H1 (cell line): ENCODE measurements around the gene CCDC185. TPM values are rescaled to one million over a fixed set of nuclear protein-coding genes. Genes with fewer than 3 reads are reported as not detected.

Source experiments
- CTCF ChIA-PET: fragments of 300-600 bp; sonication (Branson Sonifier 250); formaldehyde crosslinking; loops from one replicate; lab custom pipeline; 2021; ENCODE audit not compliant: partially characterized antibody; lab: Charles Lee
- POLR2A ChIA-PET: fragments of 300-600 bp; sonication (Branson Sonifier 250); formaldehyde crosslinking; loops from one replicate; lab custom pipeline; 2021; ENCODE audit warnings: inconsistent platforms; ENCODE audit not compliant: partially characterized antibody; lab: Charles Lee
- DNase-seq, 2 experiments: peaks; one replicate each; pipeline versions ENCODE4 v3.0.0 to v3.0.0-alpha.2; 2010 to 2022; ENCODE audit warnings: low spot score in 2 of 2, low read depth in 1 of 2, mixed read lengths in 1 of 2
- FAIRE-seq: peaks from 2 replicates; lab custom pipeline; 2011; peaks lifted over from hg19 to GRCh38; lab: Jason Lieb, UNC
- H2AFZ ChIP-seq: 2 replicates; pipeline ENCODE4 v1.8.1; 2012; ENCODE audit warnings: low read length, inconsistent platforms
- H2AK5ac ChIP-seq: 2 replicates; pipeline ENCODE4 v1.6.1; 2013; ENCODE audit warnings: low read depth, low read length
- H2BK120ac ChIP-seq: replicated peaks from 2 replicates; pipeline ENCODE3; 2013; ENCODE audit warnings: low read depth, low read length, inconsistent platforms
- H2BK12ac ChIP-seq: 2 replicates; pipeline ENCODE4 v1.6.1; 2013; ENCODE audit warnings: low read depth, low read length
- H2BK15ac ChIP-seq: 2 replicates; pipeline ENCODE4 v1.6.1; 2013; ENCODE audit warnings: low read length
- H2BK20ac ChIP-seq: 2 replicates; pipeline ENCODE4 v1.6.1; 2013; ENCODE audit warnings: low read length
- H2BK5ac ChIP-seq: 2 replicates; pipeline ENCODE4 v1.6.1; 2013; ENCODE audit warnings: low read depth, low read length
- H3K14ac ChIP-seq: 2 replicates; pipeline ENCODE4 v1.6.1; 2013; ENCODE audit warnings: inconsistent platforms; ENCODE audit not compliant: insufficient read length
- H3K18ac ChIP-seq: 2 replicates; pipeline ENCODE4 v1.6.1; 2013; ENCODE audit warnings: low read length; ENCODE audit errors: extremely low read depth
- H3K23ac ChIP-seq: 2 replicates; pipeline ENCODE4 v1.6.1; 2013; ENCODE audit warnings: inconsistent platforms; ENCODE audit not compliant: insufficient read length
- H3K23me2 ChIP-seq: 2 replicates; pipeline ENCODE4 v1.6.1; 2013; ENCODE audit warnings: low read depth, low read length
- H3K27ac ChIP-seq: 2 replicates; pipeline ENCODE4 v1.6.1; 2011; ENCODE audit warnings: low read depth, low read length, inconsistent platforms
- H3K27me3 ChIP-seq, 4 experiments: replicated peaks in 1 of 4; 1 replicate in 1 of 4; 2 replicates in 3 of 4; pipeline versions ENCODE4 v1.6.1 to v1.8.1; 2011 to 2013; ENCODE audit warnings: low read length in 3 of 4, mild to moderate bottlenecking in 3 of 4, inconsistent platforms in 2 of 4, mixed read lengths in 2 of 4, moderate library complexity in 1 of 4; ENCODE audit not compliant: control insufficient read depth in 3 of 4, insufficient read depth in 3 of 4; ENCODE audit errors: extremely low read depth in 1 of 4
- H3K36me3 ChIP-seq, 4 experiments: 2 replicates each; pipeline versions ENCODE4 v1.6.1 to v1.8.1; 2011 to 2013; ENCODE audit warnings: mild to moderate bottlenecking in 4 of 4, low read length in 3 of 4, moderate library complexity in 2 of 4, control low read depth in 1 of 4, inconsistent platforms in 1 of 4; ENCODE audit not compliant: insufficient read depth in 4 of 4, control insufficient read depth in 2 of 4
- H3K4ac ChIP-seq: replicated peaks from 2 replicates; pipeline ENCODE3; 2013; ENCODE audit warnings: low read length, low read depth, mixed read lengths, inconsistent platforms; ENCODE audit not compliant: insufficient read length
- H3K4me1 ChIP-seq, 4 experiments: replicated peaks in 1 of 4; 1 replicate in 1 of 4; 2 replicates in 3 of 4; pipeline versions ENCODE4 v1.6.1 to v1.8.1; 2011 to 2013; ENCODE audit warnings: low read length in 3 of 4, inconsistent platforms in 2 of 4, mixed read lengths in 1 of 4; ENCODE audit not compliant: insufficient read depth in 4 of 4, control insufficient read depth in 3 of 4
- H3K4me2 ChIP-seq, 2 experiments: 2 replicates each; pipeline versions ENCODE4 v1.6.1 to v1.8.1; 2011 to 2013; ENCODE audit warnings: low read depth in 2 of 2, low read length in 2 of 2, control low read depth in 1 of 2, inconsistent platforms in 1 of 2, mild to moderate bottlenecking in 1 of 2; ENCODE audit not compliant: insufficient read depth in 1 of 2
- H3K4me3 ChIP-seq, 4 experiments: fragments of 200-600, 300-600 bp in 1 of 4; sonication (generic), shearing (Covaris generic), sonication (Bioruptor Twin) in 1 of 4; 2 replicates each; pipeline versions ENCODE4 v1.5.1 to v1.8.1; 2011 to 2016; ENCODE audit warnings: low read length in 4 of 4, low read depth in 3 of 4, control low read depth in 2 of 4, inconsistent platforms in 2 of 4, mild to moderate bottlenecking in 2 of 4, mixed read lengths in 1 of 4, moderate library complexity in 1 of 4; ENCODE audit not compliant: insufficient read depth in 2 of 4; ENCODE audit errors: extremely low read depth in 1 of 4
- H3K56ac ChIP-seq: replicated peaks from 2 replicates; pipeline ENCODE3; 2013; ENCODE audit warnings: low read depth, mild to moderate bottlenecking, mixed read lengths, low read length, inconsistent platforms; ENCODE audit not compliant: insufficient read length
- H3K79me1 ChIP-seq: 2 replicates; pipeline ENCODE4 v1.6.1; 2013; ENCODE audit warnings: low read depth, low read length, control low read depth
- H3K79me2 ChIP-seq, 2 experiments: 2 replicates each; pipeline versions ENCODE4 v1.6.1 to v1.8.1; 2012 to 2013; ENCODE audit warnings: low read length in 2 of 2, mild to moderate bottlenecking in 2 of 2, inconsistent platforms in 1 of 2; ENCODE audit not compliant: insufficient read depth in 2 of 2, control insufficient read depth in 1 of 2
- H3K9ac ChIP-seq, 4 experiments: replicated peaks in 1 of 4; 1 replicate in 1 of 4; 2 replicates in 3 of 4; pipeline versions ENCODE4 v1.6.1 to v1.8.1; 2011 to 2013; ENCODE audit warnings: low read depth in 3 of 4, low read length in 3 of 4, control low read depth in 2 of 4, mild to moderate bottlenecking in 2 of 4, moderate library complexity in 2 of 4, inconsistent platforms in 1 of 4; ENCODE audit errors: extremely low read depth in 1 of 4
- H3K9me3 ChIP-seq, 2 experiments: 2 replicates each; pipeline versions ENCODE4 v1.6.1 to v1.8.1; 2012 to 2013; ENCODE audit warnings: mild to moderate bottlenecking in 2 of 2, moderate library complexity in 2 of 2, control low read depth in 1 of 2, inconsistent platforms in 1 of 2, low read depth in 1 of 2, low read length in 1 of 2, mixed read lengths in 1 of 2; ENCODE audit not compliant: insufficient read depth in 2 of 2
- H4K20me1 ChIP-seq, 2 experiments: replicated peaks in 1 of 2; 2 replicates each; pipeline versions ENCODE3 to v1.8.1; 2011 to 2013; ENCODE audit warnings: inconsistent platforms in 2 of 2, low read length in 2 of 2, mild to moderate bottlenecking in 1 of 2; ENCODE audit not compliant: insufficient read depth in 2 of 2, control insufficient read depth in 1 of 2
- H4K5ac ChIP-seq: 2 replicates; pipeline ENCODE4 v1.6.1; 2013; ENCODE audit warnings: low read length, low read depth, mixed read lengths, inconsistent platforms; ENCODE audit not compliant: insufficient read length
- H4K8ac ChIP-seq: 2 replicates; pipeline ENCODE4 v1.8.0; 2013; ENCODE audit warnings: mild to moderate bottlenecking, moderate library complexity, low read length, inconsistent platforms; ENCODE audit not compliant: insufficient read depth; ENCODE audit errors: extremely low read depth
- H4K91ac ChIP-seq: replicated peaks from 2 replicates; pipeline ENCODE3; 2013; ENCODE audit warnings: low read length, mixed read lengths, inconsistent platforms; ENCODE audit not compliant: insufficient read length
- ASH2L ChIP-seq: fragments of 200-600, 300-600 bp; sonication (generic); IDR thresholded peaks from one replicate; pipeline ENCODE4 v1.7.1; 2017; ENCODE audit warnings: low read length
- CEBPB ChIP-seq: IDR thresholded peaks from 2 replicates; pipeline ENCODE4 v1.6.1; 2012; ENCODE audit warnings: low read depth, low read length
- EGR1 ChIP-seq: IDR thresholded peaks from 2 replicates; pipeline ENCODE4 v1.6.1; 2011; ENCODE audit warnings: low read depth, low read length, borderline replicate concordance
- FOSL1 ChIP-seq: IDR thresholded peaks from 2 replicates; pipeline ENCODE4 v1.6.1; 2011; ENCODE audit warnings: mild to moderate bottlenecking, low read depth, low read length, moderate library complexity; ENCODE audit not compliant: insufficient read depth
- GABPA ChIP-seq: IDR thresholded peaks from 2 replicates; pipeline ENCODE4 v1.6.1; 2011; ENCODE audit warnings: mild to moderate bottlenecking, low read length, moderate library complexity, borderline replicate concordance; ENCODE audit not compliant: insufficient read depth
- JUN ChIP-seq: IDR thresholded peaks from 2 replicates; pipeline ENCODE4 v1.6.1; 2011; ENCODE audit warnings: low read depth, mild to moderate bottlenecking, improper control_type of control experiment, low read length
- KDM1A ChIP-seq: fragments of 200-600, 300-600 bp; sonication (generic); IDR thresholded peaks from 2 replicates; pipeline ENCODE4 v1.7.1; 2016; ENCODE audit warnings: mild to moderate bottlenecking, low read length, borderline replicate concordance
- KDM4A ChIP-seq: IDR thresholded peaks from one replicate; pipeline ENCODE4 v1.7.1; 2012; ENCODE audit warnings: low read depth, mild to moderate bottlenecking, moderate library complexity, low read length, inconsistent platforms; ENCODE audit not compliant: severe bottlenecking
- MAFK ChIP-seq: IDR thresholded peaks from 2 replicates; pipeline ENCODE4 v1.6.1; 2012; ENCODE audit warnings: low read depth, mild to moderate bottlenecking, improper control_type of control experiment, low read length
- POLR2AphosphoS5 ChIP-seq: IDR thresholded peaks from 2 replicates; pipeline ENCODE4 v1.6.1; 2011; ENCODE audit warnings: low read depth, low read length
- SUZ12 ChIP-seq: fragments of 200-600 bp; sonication (generic); IDR thresholded peaks from 2 replicates; pipeline ENCODE4 v1.6.1; 2012; ENCODE audit warnings: mild to moderate bottlenecking, inconsistent platforms, low read length, moderate library complexity, mixed read lengths
- TAF1 ChIP-seq: IDR thresholded peaks from 2 replicates; pipeline ENCODE4 v1.6.1; 2011; ENCODE audit warnings: mild to moderate bottlenecking, low read depth, low read length
- YY1 ChIP-seq: IDR thresholded peaks from 2 replicates; pipeline ENCODE4 v1.6.1; 2011; ENCODE audit warnings: low read depth, mild to moderate bottlenecking, low read length
- WGBS, 2 experiments: shearing (Covaris generic) in 1 of 2; methylation state at CpG; one replicate each; pipeline versions ENCODE4 v1.1.6 to v1.1.7; 2013 to 2015; ENCODE audit warnings: low lambda C conversion rate in 2 of 2, mixed read lengths in 2 of 2, inconsistent platforms in 1 of 2, low coverage in 1 of 2, missing lambda C conversion rate in 1 of 2; ENCODE audit not compliant: insufficient replicate concordance in 2 of 2, insufficient coverage in 1 of 2, insufficient read length in 1 of 2; ENCODE audit errors: extremely low coverage in 1 of 2, missing lambda C conversion rate in 1 of 2; 5-methylcytosine and 5-hydroxymethylcytosine counted together
- polyA plus RNA-seq, 7 experiments: library from polyadenylated mRNA; depleted of rRNA in 3 of 7; stranded (reverse) in 5 of 7; unstranded in 2 of 7; fragments of >200 nt in 5 of 7; fragments of 200-250 nt in 2 of 7; gene quantifications; 1 replicate in 5 of 7; 2 replicates in 1 of 7; 4 replicates in 1 of 7; pipeline versions ENCODE4 v1.2.1 to v1.2.3, GENCODE V29; 2011 to 2013; ENCODE audit warnings: missing spikeins in 2 of 7, mixed read lengths in 2 of 7
- total RNA-seq: library from RNA; stranded (reverse); fragmentation: NEBNext Ultra II Directional; extraction: Animal tissue kit (Norgen Biotek cat#: 25700); gene quantifications from 2 replicates; pipeline ENCODE4 v1.2.1, GENCODE V29; 2021
- TF ChIP-seq, protein P1 (sequence below): IDR thresholded peaks from 2 replicates; pipeline ENCODE4 v1.6.1; 2012; ENCODE audit warnings: low read length, inconsistent platforms

CCDC185 gene
- total and polyA plus RNA-seq, 2 of the 8 experiments (the other 6 are each of a cell fraction or from before 2014, with no cell fraction given) = not detected

DNA sequence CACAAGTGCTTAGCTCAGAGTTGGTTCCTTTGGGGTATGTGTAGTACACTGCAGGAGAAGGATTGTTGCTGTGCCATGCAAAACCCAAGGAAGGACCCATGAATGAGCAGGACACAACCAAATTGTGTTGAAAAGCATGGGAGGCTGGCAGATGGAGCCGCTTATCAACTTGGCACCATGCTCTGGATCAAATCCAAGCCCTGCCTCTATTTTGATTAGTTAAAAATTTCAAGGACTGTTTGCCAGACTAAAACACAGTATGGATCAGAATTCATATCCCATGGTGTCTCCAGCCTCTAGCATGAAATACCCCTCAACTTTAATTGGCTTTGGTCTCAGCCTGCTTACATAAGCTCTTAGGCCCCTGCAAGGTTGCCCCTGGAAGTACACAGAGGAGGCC is 27.8 kb downstream of the CCDC185 start:
- Histone ChIP-seq H2BK20ac (no peak overlapping the region), H2BK12ac (no peak overlapping the region), H2AFZ (no peak overlapping the region), H2BK5ac (no peak overlapping the region), H3K79me1 (no peaks in the 10 kb centered on the region), H3K9ac (no peak overlapping the region), H4K8ac (no peak overlapping the region), H2BK15ac (no peak overlapping the region), H2BK120ac (no peak overlapping the region), H3K4ac (no peak overlapping the region), H3K79me2 (no peaks in the 10 kb centered on the region), H3K23me2 (no peaks in the 10 kb centered on the region), H3K9me3 (no peaks in the 10 kb centered on the region), H3K4me3 (no peak overlapping the region), H3K23ac (no peak overlapping the region), H3K14ac (no peak overlapping the region), H4K91ac (no peak overlapping the region), H3K4me1 (peaks cover 0 to 2% (median under 1%) of the 10 kb centered on the region in 4 experiments; a peak in 1 of 7 replicates), H3K4me2 (no peak overlapping the region), H3K56ac (no peak overlapping the region), H3K36me3 (no peaks in the 10 kb centered on the region), H3K27me3 (no peaks in the 10 kb centered on the region), H2AK5ac (no peak overlapping the region), H3K27ac (no peak overlapping the region), H3K18ac (no peak overlapping the region), H4K20me1 (no peaks in the 10 kb centered on the region), H4K5ac (no peak overlapping the region)
- 87% methylated on average over 1 of the region's 1 CpG; no CpG with 5 or more reads in 1 of the 2 experiments for WGBS, 2 experiments
- ChIA-PET POLR2A (interaction anchor here (1.4 kb wide), 1 partner anchor 10 kb away, joined by 3 read pairs; no protein-coding TSS in a partner anchor), CTCF (interaction anchor here (1.1 to 1.4 kb wide), 2 partner anchors 136 to 291 kb away, joined by 3 to 5 read pairs; partner anchors contain the start of gene CAPN2)
- DNase-seq (no peak), FAIRE-seq (no peak)
- TF ChIP-seq SUZ12 (no peak), ASH2L (no peak), KDM1A (no peak), TAF1 (no peak), EGR1 (no peak), JUN (no peak), GABPA (no peak), POLR2AphosphoS5 (no peak), YY1 (no peak), FOSL1 (no peak), KDM4A (no peak), CEBPB (no peak), MAFK (no peak)
- TF ChIP-seq, protein P1, sequence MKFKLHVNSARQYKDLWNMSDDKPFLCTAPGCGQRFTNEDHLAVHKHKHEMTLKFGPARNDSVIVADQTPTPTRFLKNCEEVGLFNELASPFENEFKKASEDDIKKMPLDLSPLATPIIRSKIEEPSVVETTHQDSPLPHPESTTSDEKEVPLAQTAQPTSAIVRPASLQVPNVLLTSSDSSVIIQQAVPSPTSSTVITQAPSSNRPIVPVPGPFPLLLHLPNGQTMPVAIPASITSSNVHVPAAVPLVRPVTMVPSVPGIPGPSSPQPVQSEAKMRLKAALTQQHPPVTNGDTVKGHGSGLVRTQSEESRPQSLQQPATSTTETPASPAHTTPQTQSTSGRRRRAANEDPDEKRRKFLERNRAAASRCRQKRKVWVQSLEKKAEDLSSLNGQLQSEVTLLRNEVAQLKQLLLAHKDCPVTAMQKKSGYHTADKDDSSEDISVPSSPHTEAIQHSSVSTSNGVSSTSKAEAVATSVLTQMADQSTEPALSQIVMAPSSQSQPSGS = no peak
